BE2C (cell line): ENCODE data around the gene CREB3L1.
A peak's percentile ranks its signal among the peaks of the same experiment; 100 is the strongest.

Source experiments
- DNase-seq: peaks from one replicate; pipeline ENCODE4 v3.0.0-alpha.2; 2020
- H3K27me3 ChIP-seq: fragments of 250-450 bp; sonication (Bioruptor Pico); 2 replicates; pipeline ENCODE4 v1.5.1; 2020; ENCODE audit warnings: mild to moderate bottlenecking
- H3K36me3 ChIP-seq: fragments of 250-450 bp; sonication (Bioruptor Pico); 2 replicates; pipeline ENCODE4 v1.5.1; 2020; ENCODE audit warnings: mild to moderate bottlenecking
- H3K4me1 ChIP-seq: fragments of 250-450 bp; sonication (Bioruptor Pico); 2 replicates; pipeline ENCODE4 v1.5.1; 2020
- H3K4me3 ChIP-seq: 2 replicates; pipeline ENCODE4 v1.5.1; 2011; ENCODE audit warnings: low read depth, low read length
- H3K9me3 ChIP-seq: fragments of 250-450 bp; sonication (Bioruptor Pico); 2 replicates; pipeline ENCODE4 v1.5.1; 2020
- CTCF ChIP-seq: IDR thresholded peaks from 2 replicates; pipeline ENCODE4 v1.5.1; 2012; ENCODE audit warnings: mild to moderate bottlenecking, low read depth, low read length

The CREB3L1 gene

GRCh38 chr11:46353698-46354097 is 76.2 kb downstream of the CREB3L1 start:
- H3K27me3 ChIP-seq = no peaks in the 10 kb centered on the region
- H3K4me1 ChIP-seq = peaks cover 2% of the 10 kb centered on the region; the same call in 1 of the 2 replicates
- no peak for TF ChIP-seq CTCF
- no peaks in the 10 kb centered on the region for H3K9me3 ChIP-seq
- H3K36me3 ChIP-seq = no peaks in the 10 kb centered on the region
- no peak for DNase-seq
- no peak overlapping the region for H3K4me3 ChIP-seq

- no peak for TF ChIP-seq CTCF
- no peaks in the 10 kb centered on the region for H3K9me3 ChIP-seq
- H3K27me3 ChIP-seq = no peaks in the 10 kb centered on the region
- DNase-seq = no peak
- H3K36me3 ChIP-seq = no peaks in the 10 kb centered on the region
- no peaks in the 10 kb centered on the region; the same call in 1 of the 2 replicates for H3K4me1 ChIP-seq
- H3K4me3 ChIP-seq = no peak overlapping the region
Measured at GRCh38 chr11:46356924-46357482, 79.5 kb downstream of the CREB3L1 start.

GRCh38 chr11:46357483-46357936 is 80.0 kb downstream of the CREB3L1 start:
- H3K27me3 ChIP-seq = no peaks in the 10 kb centered on the region
- peaks cover under 1% of the 10 kb centered on the region; the same call in 1 of the 2 replicates for H3K4me1 ChIP-seq
- no peak for DNase-seq
- H3K9me3 ChIP-seq = no peaks in the 10 kb centered on the region
- no peak for TF ChIP-seq CTCF
- H3K36me3 ChIP-seq = no peaks in the 10 kb centered on the region
- no peak overlapping the region for H3K4me3 ChIP-seq

GRCh38 chr11:46359953-46360352 is 82.5 kb downstream of the CREB3L1 start:
- no peaks in the 10 kb centered on the region for H3K27me3 ChIP-seq
- TF ChIP-seq CTCF = no peak
- H3K9me3 ChIP-seq = no peaks in the 10 kb centered on the region
- peaks cover 10% of the 10 kb centered on the region for H3K4me1 ChIP-seq
- no peaks in the 10 kb centered on the region for H3K36me3 ChIP-seq
- DNase-seq = no peak
- no peak overlapping the region for H3K4me3 ChIP-seq

GRCh38 chr11:46360878-46361277 is 83.4 kb downstream of the CREB3L1 start:
- H3K36me3 ChIP-seq = no peaks in the 10 kb centered on the region
- H3K4me1 ChIP-seq = peaks cover 10% of the 10 kb centered on the region
- no peak for DNase-seq
- no peak overlapping the region for H3K4me3 ChIP-seq
- TF ChIP-seq CTCF = no peak
- H3K27me3 ChIP-seq = no peaks in the 10 kb centered on the region
- H3K9me3 ChIP-seq = no peaks in the 10 kb centered on the region

- Histone ChIP-seq H3K4me3 (no peak overlapping the region), H3K9me3 (no peaks in the 10 kb centered on the region), H3K36me3 (no peaks in the 10 kb centered on the region), H3K27me3 (no peaks in the 10 kb centered on the region), H3K4me1 (peaks cover 10% of the 10 kb centered on the region)
- no peak for TF ChIP-seq CTCF
- DNase-seq = peak; percentile 63
Measured at GRCh38 chr11:46361283-46362155, 84.1 kb downstream of the CREB3L1 start.
